GM12878 (cell line): ENCODE data around the gene TMEM17. TPM values are rescaled to one million over a fixed set of nuclear protein-coding genes. Genes with fewer than 3 reads are reported as not detected.

Experiments used
- ATAC-seq: fragments of 200-7000 bp; cut with Tn5 transposase; 3 replicates; pipeline ENCODE4 v1.9.1; 2020; ENCODE audit warnings: mild to moderate bottlenecking, moderate library complexity
- BruUV-seq: library from RNA; stranded (reverse); fragments of 400-500 nt; replicated peaks from 2 replicates; lab custom pipeline; 2021; lab: Mats Ljungman, UMichigan
- CTCF ChIA-PET: fragments of 300-600 bp; sonication (Branson Sonifier 250); formaldehyde crosslinking; extraction: SDS; loops from one replicate; lab custom pipeline; 2021; ENCODE audit warnings: inconsistent platforms; lab: Yijun Ruan, JAX
- POLR2A ChIA-PET: fragments of 350-600 bp; formaldehyde crosslinking; extraction: SDS; loops from one replicate; lab custom pipeline; 2021; ENCODE audit warnings: inconsistent platforms; lab: Charles Lee
- RAD21 ChIA-PET: fragments of 300-600 bp; sonication (Branson Sonifier 250); formaldehyde crosslinking; loops from one replicate; lab custom pipeline; 2023; ENCODE audit warnings: antibody characterized with exemption; ENCODE audit not compliant: unreplicated experiment; lab: Charles Lee
- SMC1A ChIA-PET: fragments of 300-600 bp; sonication (Branson Sonifier 250); formaldehyde crosslinking; loops from one replicate; lab custom pipeline; 2023; ENCODE audit not compliant: unreplicated experiment, uncharacterized antibody; lab: Charles Lee
- DNase-seq: peaks from one replicate; pipeline ENCODE4 v3.0.0-alpha.2; 2011; ENCODE audit warnings: low read depth, low spot score
- FAIRE-seq: peaks from 3 replicates; lab custom pipeline; 2011; peaks lifted over from hg19 to GRCh38; lab: Jason Lieb, UNC
- H2AFZ ChIP-seq: 2 replicates; pipeline ENCODE4 v1.6.0; 2011; ENCODE audit warnings: low read depth, low read length, control low read depth; ENCODE audit not compliant: control insufficient read depth
- H3K27ac ChIP-seq: 2 replicates; pipeline ENCODE4 v1.5.1; 2011; ENCODE audit warnings: control low read depth; ENCODE audit not compliant: control insufficient read depth, insufficient read depth
- H3K27me3 ChIP-seq, 2 experiments: replicated peaks in 1 of 2; 2 replicates each; pipeline versions ENCODE4 v1.6.0 to v1.6.1; 2011; ENCODE audit warnings: low read length in 1 of 2; ENCODE audit not compliant: control insufficient read depth in 2 of 2, insufficient read depth in 2 of 2
- H3K36me3 ChIP-seq, 2 experiments: 2 replicates each; pipeline ENCODE4 v1.5.1; 2011; ENCODE audit warnings: low read length in 1 of 2; ENCODE audit not compliant: control insufficient read depth in 2 of 2, insufficient read depth in 2 of 2
- H3K4me1 ChIP-seq: 2 replicates; pipeline ENCODE4 v1.6.1; 2011; ENCODE audit warnings: mild to moderate bottlenecking, low read length, moderate library complexity, mixed read lengths; ENCODE audit not compliant: control insufficient read depth, insufficient read depth
- H3K4me2 ChIP-seq: 2 replicates; pipeline ENCODE4 v1.6.0; 2011; ENCODE audit warnings: control low read depth; ENCODE audit not compliant: control insufficient read depth, insufficient read depth
- H3K4me3 ChIP-seq: fragments of 200-600 bp; sonication (generic); 2 replicates; pipeline ENCODE4 v1.5.1; 2016
- H3K79me2 ChIP-seq: 2 replicates; pipeline ENCODE4 v1.6.0; 2011; ENCODE audit warnings: low read length; ENCODE audit not compliant: control insufficient read depth, insufficient read depth
- H3K9ac ChIP-seq: 2 replicates; pipeline ENCODE4 v1.8.0; 2011; ENCODE audit warnings: low read length, control low read depth, mixed read lengths; ENCODE audit not compliant: control insufficient read depth, insufficient read depth
- H3K9me3 ChIP-seq: replicated peaks from 3 replicates; pipeline ENCODE4 v1.5.1; 2011; ENCODE audit warnings: mild to moderate bottlenecking, low read length; ENCODE audit not compliant: control insufficient read depth, insufficient read depth
- H4K20me1 ChIP-seq: 2 replicates; pipeline ENCODE4 v1.6.0; 2011; ENCODE audit not compliant: control insufficient read depth, insufficient read depth
- BCL3 ChIP-seq: IDR thresholded peaks from 2 replicates; pipeline ENCODE4 v1.6.1; 2011; ENCODE audit warnings: borderline replicate concordance, low read depth, mild to moderate bottlenecking, moderate library complexity, low read length; ENCODE audit not compliant: insufficient read depth, poor library complexity, severe bottlenecking
- CBX3 ChIP-seq: fragments of 200-600 bp; sonication (generic); IDR thresholded peaks from 2 replicates; pipeline ENCODE4 v1.6.1; 2016; ENCODE audit warnings: low read depth, borderline replicate concordance
- CEBPB ChIP-seq, 2 experiments: fragments of 150-350 bp in 1 of 2; IDR thresholded peaks; 2 replicates each; pipeline ENCODE4 v1.6.1; 2012 to 2014; ENCODE audit warnings: low read depth in 2 of 2, low read length in 2 of 2, borderline replicate concordance in 1 of 2, inconsistent platforms in 1 of 2
- EED ChIP-seq: sonication (generic); IDR thresholded peaks from 2 replicates; pipeline ENCODE4 v1.6.1; 2016; ENCODE audit warnings: antibody characterized with exemption, low read depth
- FOXM1 ChIP-seq: IDR thresholded peaks from 2 replicates; pipeline ENCODE4 v1.6.1; 2012; ENCODE audit warnings: low read depth, mild to moderate bottlenecking, inconsistent platforms, low read length, moderate library complexity
- GATAD2B ChIP-seq: fragments of 450-650 bp; conservative IDR thresholded peaks from 2 replicates; pipeline ENCODE4 v1.6.1; 2017; ENCODE audit warnings: low read depth, mild to moderate bottlenecking, moderate library complexity
- LARP7 ChIP-seq: fragments of 450-650 bp; IDR thresholded peaks from 2 replicates; pipeline ENCODE4 v1.6.1; 2017; ENCODE audit warnings: mild to moderate bottlenecking
- MTA3 ChIP-seq: IDR thresholded peaks from 2 replicates; pipeline ENCODE4 v1.6.1; 2012; ENCODE audit warnings: low read length, inconsistent platforms, borderline replicate concordance
- NR2C1 ChIP-seq: fragments of 450-650 bp; IDR thresholded peaks from 2 replicates; pipeline ENCODE4 v1.6.1; 2017; ENCODE audit warnings: antibody characterized with exemption, mild to moderate bottlenecking, moderate library complexity
- PKNOX1 ChIP-seq: fragments of 450-650 bp; IDR thresholded peaks from 2 replicates; pipeline ENCODE4 v1.6.1; 2016; ENCODE audit warnings: mild to moderate bottlenecking
- RUNX3 ChIP-seq: IDR thresholded peaks from 2 replicates; pipeline ENCODE4 v1.6.1; 2012; ENCODE audit warnings: low read length, inconsistent platforms
- SIX5 ChIP-seq: IDR thresholded peaks from 2 replicates; pipeline ENCODE4 v1.6.1; 2011; ENCODE audit warnings: mild to moderate bottlenecking, low read depth, low read length, moderate library complexity; ENCODE audit not compliant: severe bottlenecking
- STAT3 ChIP-seq: IDR thresholded peaks from 2 replicates; pipeline ENCODE4 v1.6.1; 2011; ENCODE audit warnings: low read depth, low read length, improper control_type of control experiment
- SUPT20H ChIP-seq: IDR thresholded peaks from 2 replicates; pipeline ENCODE4 v1.6.1; 2011; ENCODE audit warnings: low read depth, mild to moderate bottlenecking, low read length, moderate library complexity, borderline replicate concordance; ENCODE audit not compliant: control insufficient read depth
- TCF12 ChIP-seq: IDR thresholded peaks from 2 replicates; pipeline ENCODE4 v1.6.1; 2011; ENCODE audit warnings: low read depth, mild to moderate bottlenecking, low read length
- ZZZ3 ChIP-seq: IDR thresholded peaks from 2 replicates; pipeline ENCODE4 v1.6.1; 2011; ENCODE audit warnings: low read depth; ENCODE audit not compliant: control insufficient read depth, insufficient read length
- WGBS: methylation state at CpG from one replicate; pipeline ENCODE4 v1.1.6; 2016; ENCODE audit warnings: low lambda C conversion rate; ENCODE audit not compliant: insufficient replicate concordance, insufficient coverage; ENCODE audit errors: missing lambda C conversion rate; 5-methylcytosine and 5-hydroxymethylcytosine counted together
- in situ Hi-C: fragments of 300-500 bp; cut with MboI; formaldehyde crosslinking; loops from 9 replicates; pipeline ENCODE4 v1.14.3; 2018; ENCODE audit warnings: mixed read lengths
- intact Hi-C: fragments of 100-400 bp; cut with micrococcal nuclease; formaldehyde crosslinking; loops from one replicate; pipeline ENCODE4 v1.14.2; 2022; ENCODE audit not compliant: unreplicated experiment
- polyA plus RNA-seq, 11 experiments: library from polyadenylated mRNA; depleted of rRNA in 4 of 11; unstranded in 6 of 11; stranded (reverse) in 5 of 11; fragments of >200 nt; fragmentation: Nextera tagmentation in 4 of 11; fragmentation: Illumina TruSeq in 1 of 11; extraction: Ambion mirVana in 4 of 11; extraction: Trizol in 1 of 11; gene quantifications; 1 replicate in 1 of 11; 2 replicates in 10 of 11; pipeline versions ENCODE4 v1.2.1 to v1.2.3, GENCODE V29; 2011 to 2016; ENCODE audit warnings: inconsistent platforms in 2 of 11, missing spikeins in 2 of 11, low read depth in 1 of 11
- total RNA-seq, 4 experiments: library from RNA; depleted of rRNA in 3 of 4; stranded (reverse); fragments of >200 nt in 3 of 4; fragmentation: Illumina TruSeq in 1 of 4; extraction: Trizol in 1 of 4; gene quantifications; 2 replicates each; pipeline versions ENCODE4 v1.2.1 to v1.2.3, GENCODE V29; 2013 to 2021
- TF ChIP-seq, protein P1 (sequence below): IDR thresholded peaks from 2 replicates; pipeline ENCODE4 v1.6.1; 2011; ENCODE audit warnings: mild to moderate bottlenecking, low read depth, low read length, moderate library complexity; ENCODE audit not compliant: insufficient replicate concordance

TMEM17 gene
- total and polyA plus RNA-seq, 10 of the 15 experiments (the other 5 are each of a cell fraction or from before 2014, with no cell fraction given), result 0.87 to 2.6 (median 1.4) TPM

DNA sequence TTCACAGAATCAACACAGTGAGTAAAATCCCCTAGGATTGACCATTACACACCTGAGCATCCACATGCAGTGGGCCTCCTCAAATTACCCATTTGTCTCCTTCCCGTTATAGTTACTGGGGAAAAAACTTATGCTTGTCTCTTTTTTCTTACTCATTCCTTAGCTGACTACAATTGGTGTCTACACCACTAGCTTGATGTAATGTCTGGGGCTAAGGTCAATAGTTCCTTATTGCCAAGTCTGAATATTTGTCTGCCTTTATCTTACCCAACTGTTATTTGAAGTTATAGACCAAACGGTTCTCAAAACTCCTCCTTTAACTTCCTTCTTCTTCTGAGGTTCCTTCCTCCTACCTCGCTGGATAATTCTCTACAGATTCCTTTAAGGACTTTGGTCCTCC, 41.9 kb upstream of the TMEM17 start:
- in situ Hi-C loops, result no loop called here

More for the DNA sequence above, 41.9 kb upstream of the TMEM17 start:
- ChIA-PET RAD21 (no interaction called here), CTCF (no interaction called here), POLR2A (no interaction called here), SMC1A (interaction anchor here (0.7 kb wide), 1 partner anchor 11 kb away, joined by 3 read pairs; no protein-coding TSS in a partner anchor)
- H3K9ac ChIP-seq, result no peak overlapping the region
- H3K9me3 ChIP-seq, result no peaks in the 10 kb centered on the region
- TF ChIP-seq STAT3, result no peak
- no peak for TF ChIP-seq CBX3
- TF ChIP-seq EED, result no peak
- no peak for TF ChIP-seq GATAD2B
- TF ChIP-seq, protein P1, sequence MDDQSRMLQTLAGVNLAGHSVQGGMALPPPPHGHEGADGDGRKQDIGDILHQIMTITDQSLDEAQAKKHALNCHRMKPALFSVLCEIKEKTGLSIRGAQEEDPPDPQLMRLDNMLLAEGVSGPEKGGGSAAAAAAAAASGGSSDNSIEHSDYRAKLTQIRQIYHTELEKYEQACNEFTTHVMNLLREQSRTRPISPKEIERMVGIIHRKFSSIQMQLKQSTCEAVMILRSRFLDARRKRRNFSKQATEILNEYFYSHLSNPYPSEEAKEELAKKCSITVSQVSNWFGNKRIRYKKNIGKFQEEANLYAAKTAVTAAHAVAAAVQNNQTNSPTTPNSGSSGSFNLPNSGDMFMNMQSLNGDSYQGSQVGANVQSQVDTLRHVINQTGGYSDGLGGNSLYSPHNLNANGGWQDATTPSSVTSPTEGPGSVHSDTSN, result no peak
- no peak for TF ChIP-seq SUPT20H
- TF ChIP-seq NR2C1, result no peak
- TF ChIP-seq MTA3, result no peak
- no peak for TF ChIP-seq LARP7
- no peak for TF ChIP-seq CEBPB (IDR thresholded peaks at IDR 0.05; ENCODE audit: borderline replicate concordance in 1 of 2, low read depth in 2 of 2, low read length in 2 of 2)
- TF ChIP-seq TCF12, result no peak
- TF ChIP-seq RUNX3, result no peak
- TF ChIP-seq PKNOX1, result no peak
- TF ChIP-seq BCL3, result no peak
- TF ChIP-seq ZZZ3, result no peak
- no peak for TF ChIP-seq SIX5
- no peak for TF ChIP-seq FOXM1
- H4K20me1 ChIP-seq, result no peaks in the 10 kb centered on the region
- H3K79me2 ChIP-seq, result no peaks in the 10 kb centered on the region
- BruUV-seq, result no TSS peak
- intact Hi-C loops, result no loop called here
- DNase-seq, result no peak
- H3K27me3 ChIP-seq, result no peaks in the 10 kb centered on the region
- no peaks in the 10 kb centered on the region for H3K4me1 ChIP-seq
- H2AFZ ChIP-seq, result no peak overlapping the region
- WGBS, result 11% methylated on average over 3 of the region's 3 CpGs
- no peak for ATAC-seq
- H3K4me2 ChIP-seq, result no peak overlapping the region
- H3K36me3 ChIP-seq, result no peaks in the 10 kb centered on the region
- H3K4me3 ChIP-seq, result no peak overlapping the region
- no peak for FAIRE-seq
- H3K27ac ChIP-seq, result no peak overlapping the region
